GM18907 (cell line): Measurements from ENCODE around the gene EPOP.

ENCODE experiments used
- ATAC-seq: cut with Tn5 transposase; IDR thresholded peaks from one replicate; pipeline ENCODE4 v1.9.1; 2021; ENCODE audit warnings: mild to moderate bottlenecking, moderate library complexity; ENCODE audit not compliant: unreplicated experiment

Gene EPOP

GRCh38 chr17:38705803-38706504 lies 31.2 kb upstream of the EPOP start:
- no peak for ATAC-seq

DNA sequence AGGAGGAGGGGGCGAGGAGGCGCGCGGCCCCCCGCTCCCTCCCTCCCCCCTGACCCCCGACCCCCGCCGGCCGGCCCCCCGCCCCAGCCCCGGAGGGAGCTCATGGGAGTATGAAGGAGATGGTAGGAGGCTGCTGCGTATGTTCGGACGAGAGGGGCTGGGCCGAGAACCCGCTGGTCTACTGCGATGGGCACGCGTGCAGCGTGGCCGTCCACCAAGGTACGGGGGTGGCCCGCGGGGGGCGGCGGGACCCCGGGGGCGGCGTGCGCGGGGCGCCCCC lies 30.7 kb upstream of the EPOP start:
- no peak for ATAC-seq

GRCh38 chr17:38704606-38705522 lies 30.1 kb upstream of the EPOP start, which contains the start of gene MLLT6:
Gene MLLT6 (plus strand): TSS chr17:38705273. CDS start chr17:38705633, 360 bp downstream.
- no peak for ATAC-seq

DNA sequence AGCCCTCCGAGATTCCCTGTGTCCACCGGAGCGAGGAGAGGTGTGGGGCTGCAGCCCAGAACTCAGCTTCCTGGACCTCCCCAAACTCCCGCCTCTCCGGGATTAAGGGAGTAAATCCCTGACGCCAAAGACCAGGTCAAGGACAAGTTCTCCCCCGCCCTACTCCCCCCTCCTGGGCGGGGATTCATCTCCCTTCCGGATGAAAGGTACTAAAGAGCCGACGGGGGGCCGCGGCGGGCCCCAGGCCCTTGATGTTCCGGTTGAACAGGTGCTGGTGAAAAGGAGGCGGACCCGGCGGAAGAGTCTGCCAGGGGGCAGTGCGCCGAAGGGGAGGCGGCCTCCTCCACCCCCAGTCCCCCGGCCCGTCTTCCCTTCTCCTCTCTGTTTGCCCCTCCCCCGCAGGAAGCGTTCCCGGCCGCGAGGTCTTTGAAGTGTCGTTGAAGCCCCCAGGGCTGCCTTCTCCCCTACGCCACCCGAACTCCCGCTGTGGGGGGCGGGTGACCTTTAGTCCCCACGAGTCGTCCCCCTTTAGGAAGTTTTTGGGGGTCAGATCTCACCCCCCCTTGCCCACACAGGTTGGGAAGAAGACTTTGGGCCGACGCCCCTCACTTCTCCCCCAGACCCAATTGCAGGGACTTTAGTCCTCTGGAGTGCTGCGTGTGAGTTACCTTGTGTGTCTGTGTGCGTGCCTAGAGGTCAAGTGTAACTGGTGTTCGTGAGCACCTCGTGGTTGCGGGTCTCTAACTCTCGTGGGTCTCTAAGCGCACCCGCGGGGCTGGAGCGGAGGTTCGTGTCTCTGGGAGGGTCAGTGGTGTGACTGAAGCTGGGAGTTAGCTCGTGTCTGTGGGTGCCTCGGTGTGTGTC lies 29.2 kb upstream of the EPOP start:
- peak; percentile 26 for ATAC-seq

GRCh38 chr17:38702916-38703741 lies 28.4 kb upstream of the EPOP start:
- ATAC-seq: peak; percentile 13

DNA sequence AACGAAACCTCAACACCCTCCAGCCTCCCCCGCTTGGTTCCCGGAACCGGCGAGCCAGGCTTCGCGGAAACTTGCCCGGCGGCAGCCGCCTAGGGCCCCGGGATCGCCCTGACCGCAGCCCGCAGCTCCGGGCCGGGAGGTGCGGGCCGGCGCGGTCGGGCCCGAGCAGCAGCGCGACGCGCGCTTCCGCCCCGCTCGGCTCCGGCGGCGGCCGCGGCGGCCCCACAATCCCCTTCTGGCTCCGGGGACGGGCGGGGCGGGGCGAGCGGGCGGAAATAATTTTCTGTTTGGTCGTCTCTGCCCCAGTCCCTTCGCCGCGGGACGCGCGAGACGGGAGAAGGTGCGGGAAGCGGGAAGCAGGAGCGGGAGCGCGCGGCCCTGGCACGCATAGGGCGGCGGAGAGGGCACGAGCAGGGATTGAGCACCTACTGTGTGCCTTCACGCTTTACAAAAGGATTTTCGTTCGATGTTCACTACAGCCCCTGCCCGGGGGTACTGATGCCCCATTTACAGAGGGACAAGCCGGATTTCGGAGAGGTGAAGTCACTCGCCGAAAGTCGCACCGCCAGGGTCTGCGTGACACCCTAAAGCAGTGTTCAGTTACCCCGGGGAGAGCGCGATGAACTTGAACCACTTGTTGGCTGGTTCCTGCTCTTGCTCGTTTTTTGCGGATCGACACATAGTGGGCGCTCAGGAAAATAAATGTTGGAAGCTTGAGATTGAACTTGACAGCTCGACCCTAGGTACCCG lies 27.6 kb upstream of the EPOP start:
- ATAC-seq: peak; percentile 29

DNA sequence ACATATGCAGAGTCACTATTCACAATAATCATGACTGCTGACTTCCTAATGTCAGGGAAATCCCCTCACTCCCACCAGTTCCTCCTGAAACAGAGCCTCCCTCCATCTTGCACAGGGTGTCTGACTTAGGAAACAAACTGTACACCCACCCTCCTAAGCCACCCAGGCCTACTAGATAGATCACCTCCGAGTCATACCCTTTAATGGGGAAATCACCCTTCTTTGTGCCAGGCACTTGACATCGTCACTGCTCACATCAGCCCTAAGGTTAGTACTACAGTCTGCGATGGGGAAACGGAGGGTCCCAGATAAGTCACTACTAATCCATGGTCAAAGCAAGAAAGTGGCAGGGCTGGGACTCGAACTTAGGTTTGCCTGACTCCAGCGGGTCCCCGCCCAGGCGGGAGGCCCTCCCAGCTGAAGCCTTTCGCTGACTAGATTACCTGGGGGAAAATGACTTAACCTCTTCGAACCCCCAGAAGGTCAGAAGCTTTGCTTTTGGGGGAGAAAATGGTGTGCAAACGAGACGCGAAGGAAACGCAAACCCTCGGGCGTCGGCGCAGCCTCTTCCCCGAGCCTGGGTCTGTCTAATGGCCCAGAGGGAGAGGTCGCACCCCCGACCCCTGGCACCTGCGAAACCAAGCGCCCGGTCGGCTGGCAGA lies 26.9 kb upstream of the EPOP start:
- ATAC-seq: peak; percentile 27

- no peak for ATAC-seq
Measured at GRCh38 chr17:38698760-38699159, 24.0 kb upstream of the EPOP start.

DNA sequence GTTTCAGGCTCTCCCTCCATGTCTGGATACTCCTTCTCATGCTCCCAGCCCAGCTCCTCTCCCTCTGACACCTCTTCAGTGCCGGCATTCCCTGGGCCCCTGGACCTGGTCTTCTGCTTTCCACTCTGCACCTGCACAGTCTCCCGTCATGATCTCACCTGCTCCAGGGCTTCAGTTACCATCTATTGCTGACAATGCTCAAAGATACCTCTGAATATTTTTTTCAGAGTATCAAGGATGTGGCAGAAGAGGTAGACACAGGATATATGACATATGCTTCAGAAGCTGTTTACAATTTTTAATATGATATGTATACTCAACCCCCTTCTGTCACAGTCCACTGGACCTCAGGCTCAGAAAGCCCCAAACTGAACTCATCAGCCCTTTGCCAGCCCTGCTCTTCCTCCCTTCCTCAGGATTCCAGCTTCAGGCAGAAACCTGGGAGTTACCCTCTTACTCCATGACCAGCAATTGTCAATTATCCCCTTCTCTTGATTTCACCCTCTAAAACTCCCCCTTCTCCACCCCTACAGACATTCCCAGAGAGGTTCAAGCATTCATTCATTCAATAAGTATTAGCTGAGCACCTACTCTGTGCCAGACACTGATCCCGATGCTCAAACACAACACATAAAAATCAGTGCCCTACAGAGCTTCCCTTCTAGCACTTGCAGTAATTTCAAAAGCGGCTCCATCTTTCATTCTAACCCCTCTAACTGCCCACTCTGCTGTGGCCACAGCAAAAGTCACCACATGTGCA lies 22.5 kb upstream of the EPOP start:
- no peak for ATAC-seq

- no peak for ATAC-seq
Measured at GRCh38 chr17:38693700-38694329, 19.1 kb upstream of the EPOP start.

DNA sequence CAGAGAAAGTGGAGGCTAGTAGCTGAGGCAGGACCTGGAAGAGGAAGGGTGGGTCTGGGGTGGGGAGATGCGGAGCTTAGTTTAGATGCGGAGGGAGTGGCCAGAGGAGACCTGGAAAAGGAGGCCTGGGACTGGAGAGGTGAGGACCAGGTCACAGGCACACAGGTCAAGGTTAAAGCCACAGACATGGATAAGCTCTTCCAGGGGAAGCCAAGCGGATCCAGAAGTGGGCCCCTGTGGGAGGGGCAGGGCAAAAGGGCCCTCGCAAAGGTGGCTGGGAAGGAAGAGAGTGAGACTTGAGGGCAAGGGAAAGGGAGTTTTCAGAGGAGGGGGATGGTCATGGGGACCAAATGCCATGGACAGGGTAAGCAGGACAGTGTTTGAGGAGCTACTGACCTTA lies 16.4 kb upstream of the EPOP start:
- ATAC-seq: no peak

DNA sequence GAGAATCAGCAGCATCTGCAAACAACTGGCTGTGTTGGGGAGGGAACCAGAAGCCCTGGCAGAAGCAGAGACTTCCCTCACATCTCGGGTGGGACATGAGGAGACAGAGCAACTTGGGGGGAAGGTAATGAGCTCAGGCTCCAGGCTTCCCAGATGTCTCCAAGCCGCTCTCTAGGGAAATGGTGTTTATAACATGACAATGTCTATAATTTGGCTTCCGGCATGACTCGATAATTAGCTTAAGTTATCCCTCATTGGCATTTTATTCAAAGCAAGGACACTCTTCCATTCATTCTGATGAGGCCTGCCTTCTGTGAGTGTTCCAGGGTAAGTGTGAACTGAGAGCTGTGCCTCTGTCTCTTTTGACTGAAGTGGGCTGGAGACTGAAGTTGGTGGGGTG lies 15.6 kb upstream of the EPOP start:
- ATAC-seq: no peak

GRCh38 chr17:38687286-38687685 lies 12.5 kb upstream of the EPOP start:
- no peak for ATAC-seq

- ATAC-seq: no peak
Measured at GRCh38 chr17:38685491-38685890, 10.7 kb upstream of the EPOP start.

DNA sequence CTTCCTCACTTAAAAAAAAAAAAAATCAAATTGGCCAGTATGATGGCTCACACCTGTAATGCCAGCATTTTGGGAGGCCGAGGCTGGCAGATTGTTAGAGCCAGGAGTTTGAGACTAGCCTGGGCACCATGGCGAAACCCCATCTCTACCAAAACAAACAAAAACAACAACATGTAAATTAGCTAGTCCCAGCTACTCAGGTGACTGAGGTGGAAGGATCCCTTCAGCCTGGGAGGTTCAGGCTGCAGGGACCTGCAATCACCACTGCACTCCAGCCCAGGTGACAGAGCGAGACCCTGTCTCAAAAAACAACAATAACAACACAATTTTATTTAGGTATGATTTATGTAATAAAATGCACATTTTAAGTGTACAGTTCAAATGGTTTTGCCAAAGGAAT lies 6.3 kb upstream of the EPOP start:
- no peak for ATAC-seq

GRCh38 chr17:38677819-38678218 lies 3.1 kb upstream of the EPOP start:
- no peak for ATAC-seq

DNA sequence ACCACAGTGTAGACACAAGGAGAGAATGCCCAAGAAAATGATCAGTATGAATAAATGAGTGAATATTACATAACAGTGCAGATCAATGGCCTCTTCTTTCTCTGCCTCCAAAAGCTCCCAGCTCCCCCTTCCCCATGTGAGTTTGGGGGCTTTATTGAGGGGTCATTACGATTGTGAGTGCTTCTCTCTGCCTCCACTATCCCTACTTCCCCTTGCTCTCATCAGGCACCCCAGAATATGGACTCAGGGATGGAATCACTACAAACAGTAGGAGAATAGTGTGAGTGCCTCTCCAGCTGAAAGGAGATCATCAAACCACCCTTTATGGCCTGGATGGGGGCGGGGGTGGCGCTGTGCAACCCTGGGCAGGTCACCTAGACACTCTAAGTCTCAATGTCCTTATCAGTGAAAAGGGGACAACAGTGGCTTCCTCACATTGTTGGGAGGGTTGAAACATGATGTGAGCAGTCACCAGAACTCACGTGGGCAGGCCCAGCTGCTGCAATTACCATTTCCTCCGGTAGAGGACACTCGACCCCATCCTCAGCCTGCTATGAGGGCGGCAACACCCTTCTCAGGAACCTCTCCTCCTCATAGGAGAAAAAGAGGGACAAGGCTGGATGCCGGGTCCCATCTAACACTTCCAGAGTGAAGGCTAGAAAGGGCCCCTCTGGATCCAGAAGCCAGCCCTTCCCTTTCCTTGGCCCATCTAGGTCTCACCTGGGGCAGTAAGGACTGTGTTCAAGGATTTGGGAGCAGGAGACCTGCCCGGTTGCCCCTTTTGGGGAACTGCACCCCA lies 2.1 kb upstream of the EPOP start:
- peak; percentile 44 for ATAC-seq
